HG03520 (cell line): ENCODE data around the gene ELK3.

Source experiments
- ATAC-seq: cut with Tn5 transposase; IDR thresholded peaks from one replicate; pipeline ENCODE4 v1.9.1; 2021; ENCODE audit warnings: mild to moderate bottlenecking, moderate library complexity; ENCODE audit not compliant: unreplicated experiment

The ELK3 gene

DNA sequence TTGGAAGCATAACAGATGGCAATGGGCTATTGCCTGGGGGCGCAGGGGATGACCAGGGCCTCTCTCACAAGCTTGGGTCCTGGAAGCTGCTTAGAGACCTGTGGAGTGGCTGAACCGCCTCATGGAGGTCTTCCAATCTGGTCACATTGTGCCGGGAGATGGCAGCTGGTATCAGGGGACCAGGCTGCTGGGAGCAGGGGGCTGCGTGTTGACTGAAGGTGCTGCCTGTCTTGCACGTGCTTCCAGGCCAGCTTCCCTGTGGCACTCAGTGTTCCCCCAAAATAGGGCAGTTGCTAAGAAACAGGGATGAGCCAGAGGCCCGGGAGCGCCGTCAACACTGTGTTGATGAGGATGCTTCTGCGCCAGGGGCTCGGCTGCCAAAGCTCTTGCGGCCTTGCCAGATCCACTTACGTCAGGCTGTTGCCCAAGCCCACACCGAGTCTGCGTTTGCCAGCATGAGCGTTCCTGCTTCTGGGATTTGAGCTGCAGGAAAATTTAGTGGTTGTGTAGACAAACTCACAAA lies 39.8 kb downstream of the ELK3 start:
- ATAC-seq, result no peak

DNA sequence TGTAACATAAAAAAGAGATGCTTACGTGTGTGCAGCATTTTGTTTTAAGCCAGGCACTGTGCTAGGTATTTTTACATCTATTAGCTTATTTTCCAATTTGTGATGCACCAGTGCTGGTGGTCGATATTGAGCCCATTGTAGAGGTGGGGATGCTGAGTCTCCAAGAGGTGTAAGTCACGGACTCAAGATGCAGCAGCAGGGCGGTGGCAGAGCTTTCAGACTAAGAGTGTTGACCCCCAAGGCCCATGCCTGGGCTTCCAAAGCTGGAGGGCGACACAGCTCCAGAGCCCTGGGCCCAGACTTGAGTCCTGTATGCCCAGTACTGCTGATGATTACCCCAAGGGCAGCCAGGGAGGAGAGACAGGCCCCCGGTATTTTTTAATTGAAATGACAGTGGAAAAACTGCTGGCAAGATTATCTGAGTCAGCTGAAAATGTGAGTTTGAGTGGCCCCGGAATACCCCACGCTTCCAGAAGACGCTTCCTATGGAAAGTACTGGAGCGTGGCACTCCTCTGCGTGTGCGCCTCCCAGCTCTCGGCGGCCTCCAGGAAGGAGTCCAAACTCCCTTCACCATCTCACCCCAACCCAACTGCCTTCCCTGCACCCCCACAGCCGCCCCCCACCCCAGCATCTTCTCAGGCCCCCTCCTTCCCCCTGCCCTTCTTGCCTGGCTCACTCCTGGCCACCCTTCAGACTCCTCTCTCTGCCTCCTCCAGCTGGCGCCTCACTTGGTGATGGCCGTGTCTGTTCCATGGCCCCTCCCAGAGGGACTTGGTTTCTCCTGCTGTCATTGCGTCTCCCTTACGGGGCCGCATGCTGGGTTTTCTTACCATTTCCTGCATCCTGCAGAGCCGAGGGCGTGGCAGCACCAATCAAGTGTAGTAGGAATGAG lies 40.7 kb downstream of the ELK3 start:
- no peak for ATAC-seq

DNA sequence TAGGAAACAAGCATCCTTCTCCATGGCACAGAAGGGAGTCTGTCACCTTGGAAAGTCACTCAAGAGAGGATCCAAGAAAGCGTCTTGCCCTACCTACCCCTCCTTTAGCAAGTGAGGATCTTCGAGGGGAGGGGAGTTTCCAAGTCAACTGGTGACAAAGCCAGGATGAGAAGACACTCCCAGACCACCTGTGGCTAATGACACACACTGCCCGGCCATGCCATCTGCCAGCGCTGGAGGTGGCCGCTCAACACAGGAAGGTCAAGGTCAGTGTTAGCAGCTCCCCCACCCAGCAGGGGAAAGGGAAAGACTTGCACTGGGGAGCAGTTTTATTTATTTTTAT lies 41.3 kb downstream of the ELK3 start:
- no peak for ATAC-seq

DNA sequence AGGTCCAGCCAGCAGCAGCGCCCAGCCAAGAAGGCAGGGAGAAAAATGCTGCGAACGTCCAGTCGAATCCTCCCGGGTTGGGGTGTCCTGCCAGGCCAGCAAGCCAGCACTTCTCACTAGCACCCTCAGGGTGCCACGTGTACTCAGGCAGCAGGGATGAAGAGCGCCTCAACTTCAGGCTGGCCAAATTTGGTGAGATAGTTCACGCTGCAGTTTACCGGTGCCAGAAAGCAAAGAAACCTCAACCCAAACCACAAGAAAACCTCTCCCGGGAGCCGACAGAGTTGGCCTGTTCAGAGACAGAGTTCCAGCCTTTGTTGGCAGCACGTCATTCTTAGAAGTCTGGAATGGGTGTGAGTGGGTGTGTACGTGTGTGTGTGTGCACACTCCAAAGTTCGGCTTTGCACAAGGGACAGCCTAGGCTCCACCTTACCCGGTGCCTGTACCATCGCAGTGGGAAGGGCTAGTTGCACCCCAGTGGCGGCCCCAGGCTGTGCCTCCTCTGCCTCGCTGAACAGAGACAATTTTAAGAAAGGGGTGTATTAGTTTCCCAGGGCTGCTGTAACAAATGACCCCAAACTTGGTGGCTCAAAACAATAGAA lies 42.1 kb downstream of the ELK3 start:
- ATAC-seq, result no peak

DNA sequence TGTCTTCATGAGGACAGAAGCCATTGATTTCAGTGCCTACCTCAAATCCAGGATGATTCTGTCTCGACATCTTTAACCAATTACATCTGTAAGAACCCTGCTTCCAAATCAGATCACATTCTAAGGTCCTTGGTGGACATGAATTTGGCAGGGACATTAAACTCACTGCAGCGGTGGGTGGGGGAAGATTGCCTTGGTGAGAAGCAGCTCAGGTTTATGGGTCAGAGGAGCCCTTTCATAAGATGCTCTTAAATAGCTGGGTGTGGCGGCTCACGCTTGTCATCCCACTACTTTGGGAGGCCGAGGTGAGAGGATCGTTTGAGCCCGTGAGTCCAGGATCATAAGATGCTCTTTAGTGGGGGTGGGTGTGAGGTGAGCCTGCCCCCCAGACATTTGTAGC lies 42.9 kb downstream of the ELK3 start:
- no peak for ATAC-seq

DNA sequence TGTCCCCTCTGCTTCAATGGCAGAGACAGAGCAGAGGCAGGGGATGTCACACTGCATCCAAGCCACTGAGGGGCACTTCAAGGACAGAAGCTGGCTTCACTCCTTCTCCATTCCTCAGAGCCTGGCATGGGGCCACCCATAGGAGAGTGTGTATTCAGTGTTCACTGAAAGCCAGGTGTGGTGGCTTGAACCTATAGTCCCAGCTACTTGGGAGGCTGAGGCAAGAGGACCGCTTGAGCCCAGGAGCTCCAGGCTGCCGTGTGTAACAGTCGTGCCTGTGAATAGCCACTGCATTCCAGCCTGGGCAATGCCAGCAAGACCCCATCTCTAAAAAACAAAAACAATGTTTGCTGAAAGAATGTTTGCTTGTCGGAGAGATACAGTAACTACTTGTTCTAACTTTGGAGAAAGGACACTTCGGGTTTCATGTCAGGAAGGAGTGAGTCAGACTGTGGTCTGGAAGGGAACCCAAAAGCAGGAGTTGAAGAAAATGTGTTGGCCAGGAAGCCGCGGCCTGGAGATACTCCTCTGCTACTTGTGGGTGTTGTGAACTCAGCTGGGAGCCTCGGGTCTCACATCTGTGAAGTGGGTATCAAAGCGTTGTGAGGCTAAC lies 43.4 kb downstream of the ELK3 start:
- no peak for ATAC-seq

DNA sequence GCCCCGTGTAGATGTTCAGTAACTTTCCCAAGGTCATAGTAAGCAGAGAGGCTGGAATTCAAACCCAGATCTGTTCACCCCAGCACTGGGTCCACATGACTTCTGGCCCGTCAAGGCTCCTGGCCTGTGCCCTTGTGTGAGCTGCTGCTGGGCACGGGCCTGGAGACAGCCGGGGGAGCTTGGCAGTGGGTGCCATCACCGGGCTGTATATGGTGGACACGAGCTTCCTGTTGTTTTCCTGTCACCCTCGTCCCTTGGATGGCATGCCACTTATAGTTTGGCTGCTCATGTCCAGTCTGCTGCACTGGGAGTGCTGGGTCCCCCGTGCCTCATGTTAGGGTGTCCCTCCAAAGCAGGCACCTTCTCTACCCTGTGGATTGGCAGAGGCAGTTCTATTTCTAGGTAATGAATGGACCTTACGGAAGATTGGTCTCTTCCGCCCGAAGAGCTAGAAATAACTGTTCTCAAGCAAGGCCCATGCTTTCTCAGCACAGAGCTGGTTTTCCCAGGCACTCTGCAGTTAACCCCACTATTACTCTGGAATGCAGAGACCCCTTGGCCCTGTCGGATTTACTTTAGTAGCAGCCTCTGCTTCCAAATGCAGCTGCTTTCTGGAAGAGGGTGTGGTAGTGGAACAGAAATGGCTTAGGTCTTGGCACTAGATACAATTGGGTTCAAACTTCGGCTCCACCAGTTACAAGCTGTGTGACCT lies 44.3 kb downstream of the ELK3 start:
- no peak for ATAC-seq

DNA sequence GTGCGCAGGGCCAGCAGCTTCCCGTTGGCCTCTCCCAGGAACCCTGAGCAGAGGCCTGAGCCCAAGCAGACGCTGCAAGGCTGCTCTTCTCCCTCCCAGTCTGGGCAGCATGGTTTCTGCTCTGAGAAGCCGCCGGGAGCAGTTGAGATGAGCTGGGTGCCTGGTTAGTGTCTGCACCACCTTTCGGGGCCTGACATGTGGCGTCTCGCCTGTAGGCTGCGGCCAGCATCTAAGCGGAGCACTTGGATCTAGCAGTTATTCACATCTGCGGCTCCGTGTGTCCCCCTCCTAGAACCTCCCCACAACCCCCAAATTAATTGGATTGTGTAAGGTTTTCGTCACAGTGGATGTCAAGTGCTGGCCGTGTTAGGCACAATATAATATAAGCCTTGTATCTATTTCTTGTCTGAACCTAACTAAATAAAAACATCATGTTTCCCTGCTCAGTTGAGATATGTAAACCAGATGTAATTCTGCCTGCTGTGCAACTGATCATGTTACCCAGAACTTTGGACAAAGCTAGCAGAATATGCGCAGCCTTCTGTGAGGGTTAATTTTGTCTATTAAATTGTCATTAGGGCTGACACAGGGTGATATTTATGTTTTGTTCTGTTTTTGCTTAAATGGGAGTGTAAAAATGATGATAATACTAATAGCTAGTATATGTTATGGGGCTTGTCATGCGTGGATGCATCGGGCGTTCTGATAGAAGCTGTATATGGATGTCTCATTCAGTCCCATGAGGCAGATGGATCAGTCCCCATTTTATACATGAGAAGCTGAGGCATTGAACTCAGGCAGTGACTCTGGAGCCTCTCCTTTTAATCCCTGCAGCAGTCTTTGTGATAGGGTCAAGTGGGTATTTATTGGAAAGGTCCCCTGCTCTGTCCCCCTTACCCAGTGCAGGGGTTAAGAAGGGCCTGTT lies 45.8 kb downstream of the ELK3 start:
- no peak for ATAC-seq

DNA sequence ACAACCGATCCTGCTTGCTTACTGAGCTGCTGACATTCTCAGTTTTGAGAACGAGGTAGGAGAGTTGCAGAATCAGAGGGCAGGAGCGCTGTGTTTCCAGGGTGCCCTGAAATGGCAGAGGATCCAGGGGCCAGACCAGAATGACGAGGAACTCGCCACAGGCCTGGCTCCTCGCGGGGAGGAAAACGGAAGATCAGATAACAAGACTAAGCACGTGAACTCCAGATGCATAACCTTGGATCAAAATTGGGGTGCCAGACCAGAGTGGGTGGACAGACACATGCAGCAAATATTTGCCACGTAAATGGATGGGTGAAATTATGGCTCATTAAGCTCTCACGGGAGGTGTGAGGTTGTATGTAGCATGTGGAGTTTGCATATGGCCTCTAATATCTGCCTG lies 46.5 kb downstream of the ELK3 start:
- no peak for ATAC-seq

DNA sequence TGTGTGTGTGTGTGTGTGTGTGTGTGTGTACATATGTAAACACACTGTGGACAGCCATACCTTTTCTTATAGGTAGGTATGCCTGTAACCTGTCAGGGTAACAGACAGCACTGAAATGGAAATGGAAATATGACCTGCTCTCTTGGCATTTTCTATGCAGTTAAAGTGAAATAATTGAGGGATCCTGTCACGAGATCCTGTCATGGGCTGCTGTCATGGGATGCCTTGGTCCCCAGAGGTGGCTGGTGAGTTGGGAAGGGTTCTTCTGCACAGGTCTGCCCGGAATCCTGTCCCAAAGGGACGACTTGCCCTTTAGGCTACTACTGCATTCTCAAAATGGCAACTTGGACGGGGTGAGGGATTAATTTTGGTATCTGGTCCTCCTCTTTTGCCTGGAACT lies 47.3 kb downstream of the ELK3 start:
- ATAC-seq, result no peak

DNA sequence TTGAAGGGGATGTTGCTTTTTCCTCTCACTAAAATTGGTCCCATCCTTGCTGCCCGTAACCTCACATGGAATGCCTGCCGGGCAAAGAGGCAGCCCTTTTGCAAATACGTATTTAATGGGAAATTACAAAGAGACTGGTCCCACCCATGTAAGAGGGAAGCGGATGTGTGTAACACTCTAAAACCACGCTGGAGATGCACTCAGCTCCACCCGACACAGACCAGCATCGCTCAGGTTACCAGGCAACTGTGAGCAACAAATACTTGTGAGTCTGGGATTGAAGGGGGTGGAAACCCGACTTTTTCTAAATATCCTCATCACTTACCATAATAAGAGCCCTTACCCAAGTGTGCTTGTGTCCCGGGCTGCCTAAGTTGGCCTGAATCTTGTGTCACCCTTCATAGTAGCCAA lies 47.7 kb downstream of the ELK3 start:
- ATAC-seq, result no peak

DNA sequence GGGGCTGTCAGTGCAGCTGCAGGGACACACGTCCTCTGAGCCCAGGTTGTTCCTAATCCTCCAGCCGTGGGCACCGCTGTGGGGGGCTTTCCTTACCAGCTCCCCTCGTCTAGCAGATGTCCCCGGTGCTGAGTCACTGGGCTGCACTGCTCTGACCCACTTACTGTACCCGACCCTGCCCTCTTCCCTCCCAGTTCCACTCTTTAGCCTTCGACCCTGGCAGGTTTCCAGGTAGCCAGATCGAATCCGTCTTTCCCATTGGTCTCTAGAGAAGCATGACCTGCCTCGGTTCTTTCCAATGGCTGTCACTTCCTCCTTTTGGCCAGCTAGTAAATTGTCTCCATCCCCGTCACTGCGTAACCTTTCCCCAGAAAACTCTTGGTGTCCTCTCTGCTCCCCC lies 48.4 kb downstream of the ELK3 start:
- ATAC-seq, result no peak

DNA sequence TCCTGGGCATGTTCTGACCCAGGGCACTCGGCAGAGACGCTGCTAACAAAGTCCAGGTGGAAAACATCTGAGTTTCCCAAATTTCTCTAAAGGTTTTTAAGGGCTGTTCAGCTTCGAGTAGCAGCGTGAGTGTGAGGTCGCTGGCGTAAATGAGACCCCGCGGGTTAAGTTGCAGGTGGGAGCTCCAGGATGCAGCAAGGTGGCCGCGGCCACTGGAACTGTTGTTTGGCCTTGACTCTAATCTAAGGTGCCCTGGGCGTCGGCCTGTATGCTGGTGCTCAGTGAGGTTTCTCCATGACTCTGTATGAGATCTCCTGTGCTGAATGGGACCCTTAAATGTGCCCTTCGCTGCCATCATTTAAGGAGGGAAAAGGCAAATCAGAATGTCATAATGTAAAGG lies 50.7 kb downstream of the ELK3 start:
- ATAC-seq, result no peak

DNA sequence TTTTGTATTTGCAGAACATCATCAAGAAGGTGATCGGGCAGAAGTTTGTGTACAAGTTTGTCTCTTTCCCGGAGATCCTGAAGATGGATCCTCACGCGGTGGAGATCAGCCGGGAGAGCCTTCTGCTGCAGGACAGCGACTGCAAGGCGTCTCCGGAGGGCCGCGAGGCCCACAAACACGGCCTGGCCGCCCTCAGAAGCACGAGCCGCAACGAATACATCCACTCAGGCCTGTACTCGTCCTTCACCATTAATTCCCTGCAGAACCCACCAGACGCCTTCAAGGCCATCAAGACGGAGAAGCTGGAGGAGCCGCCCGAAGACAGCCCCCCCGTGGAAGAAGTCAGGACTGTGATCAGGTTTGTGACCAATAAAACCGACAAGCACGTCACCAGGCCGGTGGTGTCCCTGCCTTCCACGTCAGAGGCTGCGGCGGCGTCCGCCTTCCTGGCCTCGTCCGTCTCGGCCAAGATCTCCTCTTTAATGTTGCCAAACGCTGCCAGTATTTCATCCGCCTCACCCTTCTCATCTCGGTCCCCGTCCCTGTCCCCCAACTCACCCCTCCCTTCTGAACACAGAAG lies 52.8 kb downstream of the ELK3 start:
- no peak for ATAC-seq

DNA sequence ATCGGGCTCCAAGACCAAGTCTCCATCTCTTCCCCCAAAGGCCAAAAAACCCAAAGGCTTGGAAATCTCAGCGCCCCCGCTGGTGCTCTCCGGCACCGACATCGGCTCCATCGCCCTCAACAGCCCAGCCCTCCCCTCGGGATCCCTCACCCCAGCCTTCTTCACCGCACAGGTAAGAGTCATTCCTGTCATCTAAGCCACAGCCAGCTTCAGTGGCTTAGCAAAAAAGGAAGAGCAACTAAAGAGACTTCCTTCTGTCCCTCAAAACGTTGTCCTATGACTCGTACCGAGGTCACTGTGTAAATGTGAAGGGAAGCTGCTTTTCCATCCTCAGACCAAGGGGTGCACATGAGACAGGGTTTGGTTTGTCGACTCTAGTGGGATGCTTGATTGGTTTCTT lies 53.4 kb downstream of the ELK3 start:
- ATAC-seq, result no peak

DNA sequence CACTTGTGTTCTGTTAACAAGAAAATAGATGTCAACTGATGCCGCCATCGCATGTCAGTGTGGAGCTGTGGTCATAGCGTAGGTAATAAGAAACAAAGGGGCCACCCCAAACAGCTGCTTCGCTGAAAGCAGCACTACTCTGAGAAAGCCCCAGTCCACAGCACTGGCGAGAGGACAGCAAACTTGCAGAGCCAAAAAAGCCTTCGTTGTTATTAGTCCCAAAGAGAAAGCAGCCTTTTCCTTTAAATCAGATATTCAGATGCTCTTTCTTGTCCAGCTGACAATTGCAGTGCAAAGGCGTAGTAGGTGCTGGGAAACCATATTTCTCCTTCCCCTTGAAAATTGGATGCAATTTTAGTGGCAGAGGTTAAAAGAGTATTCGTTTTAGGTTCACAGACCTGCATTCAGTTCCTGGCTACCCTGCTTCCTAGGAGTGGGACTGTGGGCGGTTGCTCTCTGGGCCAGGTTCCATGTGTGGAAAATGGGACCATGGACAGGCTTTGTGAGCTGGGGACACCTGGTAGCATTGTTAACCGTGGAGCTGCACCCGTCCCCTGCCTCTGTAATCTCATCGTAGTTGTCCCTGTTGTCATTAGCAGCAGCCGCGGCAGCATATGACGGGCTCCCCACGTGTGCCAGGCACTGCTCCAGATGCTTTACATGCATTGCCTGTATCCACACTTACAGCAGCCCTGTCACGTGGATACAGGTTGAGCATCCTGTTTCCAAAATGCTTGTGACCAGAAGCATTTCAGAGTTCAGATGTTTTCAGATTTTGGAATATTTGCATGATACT lies 54.2 kb downstream of the ELK3 start:
- no peak for ATAC-seq

DNA sequence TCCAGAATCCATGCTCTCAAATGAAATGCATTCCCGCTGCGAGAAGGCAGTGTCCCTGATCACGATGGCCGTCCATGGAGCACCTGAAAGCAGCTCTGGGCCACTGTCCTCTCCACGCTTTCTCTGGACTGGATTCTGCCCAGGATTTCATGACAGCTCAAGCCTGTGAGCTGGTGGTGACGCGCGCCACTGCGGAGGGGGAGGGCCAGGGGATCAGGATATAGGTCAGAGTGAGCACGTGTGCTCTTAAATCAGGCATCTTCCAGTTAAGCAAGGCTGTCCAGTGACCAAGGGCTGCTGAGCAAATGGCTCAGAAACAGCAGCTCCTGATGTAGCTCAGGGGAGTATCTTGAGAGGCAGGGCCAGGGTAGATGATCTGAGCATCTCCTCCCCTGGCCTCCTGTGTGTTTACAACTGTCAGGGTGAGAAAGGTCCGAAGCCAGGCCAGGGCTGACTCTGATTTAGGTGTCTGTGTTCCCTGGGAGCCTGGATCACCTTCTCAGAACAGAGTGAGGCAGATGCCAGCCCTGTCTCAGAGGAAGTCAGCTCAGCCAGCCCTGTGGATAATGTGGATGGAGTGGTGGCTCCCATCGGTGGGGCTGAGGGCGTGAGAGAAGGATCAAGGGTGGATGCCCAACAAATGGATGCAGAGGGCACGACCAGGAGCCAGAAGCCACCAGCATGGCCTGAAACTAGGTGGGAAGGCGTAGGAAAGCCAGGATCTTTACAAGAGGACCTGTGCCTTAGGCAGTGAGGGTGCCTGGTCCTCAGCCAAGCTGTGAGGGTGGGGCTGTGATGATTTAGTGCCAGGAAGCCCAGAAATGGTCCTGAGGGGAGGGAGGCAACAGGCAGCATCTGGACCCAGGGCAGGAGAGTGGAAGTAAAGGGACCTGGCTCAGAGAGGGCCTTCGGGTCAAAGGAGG lies 55.3 kb downstream of the ELK3 start:
- no peak for ATAC-seq

DNA sequence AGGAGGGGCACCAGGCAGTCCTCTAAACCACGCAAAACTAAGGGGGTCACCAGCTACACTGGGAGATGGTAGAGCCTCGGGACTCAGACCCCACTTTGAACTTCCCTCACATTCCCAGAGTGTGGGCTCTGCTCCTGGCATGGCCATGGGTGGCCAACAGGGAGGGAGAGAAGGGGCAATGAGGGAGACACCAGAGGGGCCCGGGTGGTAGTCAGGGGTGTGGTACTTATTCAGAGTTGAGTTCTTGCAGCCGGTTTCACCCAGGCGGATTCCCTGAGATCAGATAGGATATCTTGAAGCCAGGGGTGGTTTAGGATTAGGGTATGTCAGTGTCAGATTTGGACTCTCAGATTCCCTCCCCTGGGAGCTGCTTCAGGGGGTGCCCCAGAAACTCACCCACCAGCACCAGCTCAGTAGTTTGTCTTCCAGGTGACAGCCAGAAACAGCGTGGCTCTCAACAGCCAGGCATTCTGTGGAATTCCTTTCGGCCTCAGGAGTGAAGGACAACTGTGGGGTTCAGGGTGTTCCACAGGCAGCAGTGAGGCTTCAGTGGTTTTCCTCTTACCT lies 56.0 kb downstream of the ELK3 start:
- no peak for ATAC-seq
